OCI-LY3 (cell line): Measurements from ENCODE around the gene HYAL1.

Experiments
- H2AFZ ChIP-seq: fragments of 200-600, 300-600 bp; shearing (Covaris generic); 2 replicates; pipeline ENCODE4 v1.6.0; 2014; ENCODE audit warnings: antibody characterized with exemption, low read depth, low read length
- H3K27ac ChIP-seq: fragments of 200-600, 300-600 bp; sonication (generic); 2 replicates; pipeline ENCODE4 v1.5.1; 2014; ENCODE audit warnings: mild to moderate bottlenecking, low read length, moderate library complexity, mixed read lengths
- H3K27me3 ChIP-seq: fragments of 200-600, 300-600 bp; sonication (generic); 2 replicates; pipeline ENCODE4 v1.6.1; 2014; ENCODE audit warnings: low read depth, low read length, mixed read lengths
- H3K36me3 ChIP-seq: fragments of 200-600, 300-600 bp; sonication (generic); replicated peaks from 2 replicates; pipeline ENCODE3; 2014; ENCODE audit warnings: low read depth, low read length, mixed read lengths
- H3K4me1 ChIP-seq: fragments of 300-600, 200-600 bp; sonication (generic); 2 replicates; pipeline ENCODE4 v1.6.1; 2014; ENCODE audit warnings: low read length, mixed read lengths
- H3K4me2 ChIP-seq: fragments of 200-600, 300-600 bp; sonication (generic); 2 replicates; pipeline ENCODE4 v1.6.1; 2014; ENCODE audit warnings: low read length, mixed read lengths
- H3K4me3 ChIP-seq: fragments of 300-600, 200-600 bp; sonication (generic); 2 replicates; pipeline ENCODE4 v1.5.1; 2014; ENCODE audit warnings: antibody characterized with exemption, mild to moderate bottlenecking, low read length, moderate library complexity
- H3K79me2 ChIP-seq: fragments of 300-600, 200-600 bp; shearing (Covaris generic); 2 replicates; pipeline ENCODE4 v1.6.1; 2014; ENCODE audit warnings: mild to moderate bottlenecking, low read length, mixed read lengths
- H3K9ac ChIP-seq: fragments of 300-600, 200-600 bp; shearing (Covaris generic); 2 replicates; pipeline ENCODE4 v1.6.0; 2014; ENCODE audit warnings: mild to moderate bottlenecking, low read length, moderate library complexity
- H3K9me3 ChIP-seq: fragments of 200-600, 300-600 bp; shearing (Covaris generic); 2 replicates; pipeline ENCODE4 v1.6.1; 2014; ENCODE audit warnings: low read length, mixed read lengths; ENCODE audit not compliant: insufficient read depth
- H4K20me1 ChIP-seq: fragments of 200-600, 300-600 bp; sonication (generic); 2 replicates; pipeline ENCODE4 v1.6.1; 2016; ENCODE audit warnings: low read length, mixed read lengths; ENCODE audit not compliant: insufficient read depth
- CTCF ChIP-seq: fragments of 200-600, 300-600 bp; sonication (generic); IDR thresholded peaks from 2 replicates; pipeline ENCODE4 v1.5.1; 2014; ENCODE audit warnings: antibody characterized with exemption, low read length, low read depth
- EZH2phosphoT487 ChIP-seq: fragments of 200-600 bp; shearing (Covaris generic); IDR thresholded peaks from 2 replicates; pipeline ENCODE4 v1.6.1; 2018; ENCODE audit warnings: antibody characterized with exemption, mixed run types, low read depth

The HYAL1 gene

GRCh38 chr3:50345008-50345407, 41.6 kb upstream of the HYAL1 start:
- Histone ChIP-seq H3K9me3 (no peaks in the 10 kb centered on the region), H3K4me2 (no peak overlapping the region), H3K4me3 (no peak overlapping the region), H4K20me1 (no peaks in the 10 kb centered on the region), H3K4me1 (peaks cover 9% of the 10 kb centered on the region; the same call in 1 of the 2 replicates), H3K79me2 (peaks cover 8% of the 10 kb centered on the region), H3K9ac (no peak overlapping the region), H3K27me3 (no peaks in the 10 kb centered on the region), H3K27ac (no peak overlapping the region), H2AFZ (no peak overlapping the region), H3K36me3 (peaks cover 7% of the 10 kb centered on the region)
- TF ChIP-seq EZH2phosphoT487 (no peak), CTCF (no peak)

GRCh38 chr3:50342813-50343633, 39.6 kb upstream of the HYAL1 start:
- TF ChIP-seq CTCF: no peak
- TF ChIP-seq EZH2phosphoT487: no peak
- no peak overlapping the region for H3K4me2 ChIP-seq
- H3K9ac ChIP-seq: no peak overlapping the region
- no peaks in the 10 kb centered on the region for H3K27me3 ChIP-seq
- H3K36me3 ChIP-seq: peaks cover 7% of the 10 kb centered on the region
- H3K9me3 ChIP-seq: no peaks in the 10 kb centered on the region
- H2AFZ ChIP-seq: no peak overlapping the region
- H3K4me1 ChIP-seq: peaks cover 8% of the 10 kb centered on the region
- peaks cover 5% of the 10 kb centered on the region for H3K79me2 ChIP-seq
- H3K27ac ChIP-seq: no peak overlapping the region
- H4K20me1 ChIP-seq: no peaks in the 10 kb centered on the region
- no peak overlapping the region for H3K4me3 ChIP-seq

GRCh38 chr3:50341996-50342650, 38.7 kb upstream of the HYAL1 start:
- no peak overlapping the region for H3K4me3 ChIP-seq
- no peak overlapping the region for H3K9ac ChIP-seq
- H3K4me2 ChIP-seq: no peak overlapping the region
- H3K27me3 ChIP-seq: no peaks in the 10 kb centered on the region
- H3K27ac ChIP-seq: no peak overlapping the region
- H3K79me2 ChIP-seq: peaks cover 11% of the 10 kb centered on the region
- peaks cover 7% of the 10 kb centered on the region for H3K36me3 ChIP-seq
- H2AFZ ChIP-seq: no peak overlapping the region
- H3K4me1 ChIP-seq: peaks cover 8% of the 10 kb centered on the region
- H3K9me3 ChIP-seq: no peaks in the 10 kb centered on the region
- no peak for TF ChIP-seq CTCF
- TF ChIP-seq EZH2phosphoT487: no peak
- H4K20me1 ChIP-seq: no peaks in the 10 kb centered on the region

GRCh38 chr3:50341537-50341936, 38.2 kb upstream of the HYAL1 start:
- TF ChIP-seq CTCF (no peak), EZH2phosphoT487 (no peak)
- no peak overlapping the region for H3K9ac ChIP-seq
- no peak overlapping the region for H2AFZ ChIP-seq
- no peaks in the 10 kb centered on the region for H3K9me3 ChIP-seq
- peaks cover 17% of the 10 kb centered on the region for H3K79me2 ChIP-seq
- H3K4me1 ChIP-seq: peaks cover 8% of the 10 kb centered on the region
- H3K27me3 ChIP-seq: no peaks in the 10 kb centered on the region
- peaks cover 7% of the 10 kb centered on the region for H3K36me3 ChIP-seq
- H3K27ac ChIP-seq: no peak overlapping the region
- no peaks in the 10 kb centered on the region for H4K20me1 ChIP-seq
- H3K4me3 ChIP-seq: no peak overlapping the region
- H3K4me2 ChIP-seq: no peak overlapping the region
